A549 (cell line): ENCODE results near the gene EIF4G3. TPM values are rescaled to one million over a fixed set of nuclear protein-coding genes. Genes with fewer than 3 reads are reported as not detected.

Source experiments
- ATAC-seq, 2 experiments: fragments of 200-7000 bp in 1 of 2; fragments of >200 bp in 1 of 2; cut with Nextera tagmentation in 1 of 2; cut with Tn5 transposase in 1 of 2; 3 replicates each; pipeline versions ENCODE4 v1.8.0 to v1.9.1; 2018 to 2020; ENCODE audit warnings: mild to moderate bottlenecking in 1 of 2, moderate library complexity in 1 of 2
- CTCF ChIA-PET: fragments of 300-600 bp; sonication (Branson Sonifier 250); formaldehyde crosslinking; extraction: SDS; loops from one replicate; lab custom pipeline; 2021; ENCODE audit warnings: antibody characterized with exemption, inconsistent platforms; lab: Yijun Ruan, JAX
- POLR2A ChIA-PET: fragments of 350-600 bp; formaldehyde crosslinking; extraction: SDS; loops from one replicate; lab custom pipeline; 2021; ENCODE audit warnings: antibody characterized with exemption, inconsistent platforms; lab: Yijun Ruan, JAX
- DNase-seq, 2 experiments: peaks; one replicate each; pipeline versions ENCODE4 v3.0.0 to v3.0.0-alpha.2; 2011 to 2016; ENCODE audit warnings: low read depth in 1 of 2, low spot score in 1 of 2
- FAIRE-seq: peaks from 2 replicates; lab custom pipeline; 2011; peaks lifted over from hg19 to GRCh38; lab: Jason Lieb, UNC
- H3K27ac ChIP-seq, 2 experiments: fragments of >200 bp; sonication (Bioruptor Twin); formaldehyde crosslinking; 3 replicates each; pipeline ENCODE4 v1.5.1; 2016 to 2017
- H3K4me1 ChIP-seq: fragments of >200 bp; sonication (Bioruptor Twin); formaldehyde crosslinking; 3 replicates; pipeline ENCODE4 v1.6.1; 2016
- H3K4me2 ChIP-seq: fragments of >200 bp; sonication (Bioruptor Twin); formaldehyde crosslinking; 3 replicates; pipeline ENCODE4 v1.6.1; 2016
- H3K4me3 ChIP-seq: fragments of >200 bp; sonication (Bioruptor Twin); formaldehyde crosslinking; 3 replicates; pipeline ENCODE4 v1.5.1; 2016
- H3K9me3 ChIP-seq: fragments of >200 bp; sonication (Bioruptor Twin); formaldehyde crosslinking; 3 replicates; pipeline ENCODE4 v1.6.1; 2016
- CBX8 ChIP-seq: fragments of 200-600 bp; sonication (generic); IDR thresholded peaks from 2 replicates; pipeline ENCODE4 v1.6.1; 2016
- CHD2 ChIP-seq: fragments of 150-350 bp; IDR thresholded peaks from 2 replicates; pipeline ENCODE4 v1.6.1; 2014; ENCODE audit warnings: low read length; ENCODE audit not compliant: partially characterized antibody
- EHF ChIP-seq: fragments of 250-450 bp; sonication (Bioruptor Pico); IDR thresholded peaks from 2 replicates; pipeline ENCODE4 v1.5.0; 2020; ENCODE audit warnings: mild to moderate bottlenecking
- EHMT2 ChIP-seq: fragments of 200-600 bp; sonication (generic); IDR thresholded peaks from 2 replicates; pipeline ENCODE4 v1.6.1; 2016; ENCODE audit warnings: antibody characterized with exemption, low read depth, mild to moderate bottlenecking, moderate library complexity
- EP300 ChIP-seq, 2 experiments: fragments of >200 bp; sonication (Bioruptor Twin); formaldehyde crosslinking; IDR thresholded peaks; 2 replicates in 1 of 2; 3 replicates in 1 of 2; pipeline ENCODE4 v1.6.1; 2016 to 2017
- ESRRA ChIP-seq: fragments of 150-350 bp; IDR thresholded peaks from 2 replicates; pipeline ENCODE4 v1.6.1; 2014; ENCODE audit warnings: mild to moderate bottlenecking, low read length, borderline replicate concordance
- HDAC2 ChIP-seq: fragments of 200-600 bp; sonication (generic); IDR thresholded peaks from 2 replicates; pipeline ENCODE4 v1.6.1; 2016
- HOXA7 ChIP-seq: fragments of 250-450 bp; sonication (Bioruptor Pico); IDR thresholded peaks from 2 replicates; pipeline ENCODE4 v1.5.0; 2020; ENCODE audit warnings: mild to moderate bottlenecking, moderate library complexity
- JUN ChIP-seq, 2 experiments: fragments of >200 bp; sonication (Bioruptor Twin); formaldehyde crosslinking; IDR thresholded peaks; 2 replicates in 1 of 2; 3 replicates in 1 of 2; pipeline ENCODE4 v1.6.1; 2016 to 2017
- JUNB ChIP-seq: fragments of >200 bp; sonication (Bioruptor Twin); formaldehyde crosslinking; IDR thresholded peaks from 2 replicates; pipeline ENCODE4 v1.6.1; 2016
- MAFK ChIP-seq: fragments of 450-650 bp; IDR thresholded peaks from 2 replicates; pipeline ENCODE4 v1.6.1; 2014; ENCODE audit not compliant: partially characterized antibody
- MYC ChIP-seq: IDR thresholded peaks from 2 replicates; pipeline ENCODE4 v1.6.1; 2012; ENCODE audit warnings: mild to moderate bottlenecking, inconsistent platforms, low read length, improper control_type of control experiment, borderline replicate concordance
- NPAS2 ChIP-seq: fragments of 250-450 bp; sonication (Bioruptor Pico); IDR thresholded peaks from 2 replicates; pipeline ENCODE4 v1.8.0; 2022; ENCODE audit warnings: mild to moderate bottlenecking, moderate library complexity, borderline replicate concordance
- NR3C1 ChIP-seq: fragments of >200 bp; sonication (Bioruptor Twin); formaldehyde crosslinking; IDR thresholded peaks from 3 replicates; pipeline ENCODE4 v1.6.1; 2017
- PHF8 ChIP-seq: fragments of 200-600 bp; sonication (generic); IDR thresholded peaks from 2 replicates; pipeline ENCODE4 v1.6.1; 2016; ENCODE audit warnings: low read depth, mild to moderate bottlenecking, antibody characterized with exemption, moderate library complexity, borderline replicate concordance
- POLR2A ChIP-seq: IDR thresholded peaks from 2 replicates; pipeline ENCODE4 v1.6.1; 2012; ENCODE audit warnings: mild to moderate bottlenecking, low read length
- RCOR1 ChIP-seq: fragments of 150-350 bp; IDR thresholded peaks from 2 replicates; pipeline ENCODE4 v1.6.1; 2014; ENCODE audit warnings: antibody characterized with exemption, low read length, low read depth
- RFX5 ChIP-seq: fragments of 450-650 bp; IDR thresholded peaks from 2 replicates; pipeline ENCODE4 v1.7.1; 2014; ENCODE audit warnings: antibody characterized with exemption, mild to moderate bottlenecking, moderate library complexity
- RNF2 ChIP-seq: fragments of 200-600 bp; sonication (generic); IDR thresholded peaks from 2 replicates; pipeline ENCODE4 v1.6.1; 2016; ENCODE audit warnings: low read depth, mild to moderate bottlenecking, antibody characterized with exemption, moderate library complexity, borderline replicate concordance
- TFCP2L1 ChIP-seq: fragments of 250-450 bp; sonication (Bioruptor Pico); IDR thresholded peaks from 2 replicates; pipeline ENCODE4 v1.5.0; 2021; ENCODE audit warnings: mild to moderate bottlenecking
- TP53 ChIP-seq: fragments of 250-450 bp; sonication (Bioruptor Pico); IDR thresholded peaks from 2 replicates; pipeline ENCODE4 v1.5.0; 2021; ENCODE audit warnings: mild to moderate bottlenecking, moderate library complexity
- ZC3H11A ChIP-seq: fragments of 450-650 bp; IDR thresholded peaks from 2 replicates; pipeline ENCODE4 v1.6.1; 2014; ENCODE audit warnings: antibody characterized with exemption, mild to moderate bottlenecking
- ZFP36 ChIP-seq: fragments of 450-650 bp; IDR thresholded peaks from 2 replicates; pipeline ENCODE4 v1.6.1; 2014; ENCODE audit warnings: borderline replicate concordance; ENCODE audit not compliant: partially characterized antibody
- ZSCAN20 ChIP-seq: fragments of 250-450 bp; sonication (Bioruptor Pico); IDR thresholded peaks from 2 replicates; pipeline ENCODE4 v1.8.0; 2022; ENCODE audit warnings: mild to moderate bottlenecking, moderate library complexity
- WGBS: methylation state at CpG from one replicate; pipeline ENCODE4 v1.1.6; 2017; ENCODE audit errors: missing lambda C conversion rate; 5-methylcytosine and 5-hydroxymethylcytosine counted together
- polyA plus RNA-seq, 4 experiments: library from polyadenylated mRNA; depleted of rRNA in 3 of 4; stranded (reverse); fragments of >200 nt; fragmentation: RNase III in 1 of 4; extraction: RNeasy Plus Mini Kit Qiagen cat#74134 plus additional on column Dnase treatment in 1 of 4; gene quantifications; 2 replicates in 3 of 4; 3 replicates in 1 of 4; pipeline ENCODE4 v1.2.3, GENCODE V29; 2011 to 2017
- TF ChIP-seq, protein P1 (sequence below): fragments of >200 bp; sonication (Bioruptor Twin); formaldehyde crosslinking; IDR thresholded peaks from 3 replicates; pipeline ENCODE4 v1.5.1; 2016
- TF ChIP-seq, protein P2 (sequence below): fragments of 450-650 bp; IDR thresholded peaks from 2 replicates; pipeline ENCODE4 v1.6.1; 2014; ENCODE audit warnings: antibody characterized with exemption
- TF ChIP-seq, protein P3 (sequence below): fragments of 200-600 bp; sonication (generic); IDR thresholded peaks from 2 replicates; pipeline ENCODE4 v1.6.1; 2016; ENCODE audit warnings: antibody characterized with exemption, mild to moderate bottlenecking, moderate library complexity
- TF ChIP-seq, protein P4 (sequence below): fragments of 250-450 bp; sonication (Bioruptor Pico); IDR thresholded peaks from 2 replicates; pipeline ENCODE4 v1.5.0; 2020; ENCODE audit warnings: low read depth, mild to moderate bottlenecking, moderate library complexity

EIF4G3 gene
- polyA plus RNA-seq, 2 of the 4 experiments (the other 2 are of a cell fraction): 25.0 to 51.3 TPM

DNA sequence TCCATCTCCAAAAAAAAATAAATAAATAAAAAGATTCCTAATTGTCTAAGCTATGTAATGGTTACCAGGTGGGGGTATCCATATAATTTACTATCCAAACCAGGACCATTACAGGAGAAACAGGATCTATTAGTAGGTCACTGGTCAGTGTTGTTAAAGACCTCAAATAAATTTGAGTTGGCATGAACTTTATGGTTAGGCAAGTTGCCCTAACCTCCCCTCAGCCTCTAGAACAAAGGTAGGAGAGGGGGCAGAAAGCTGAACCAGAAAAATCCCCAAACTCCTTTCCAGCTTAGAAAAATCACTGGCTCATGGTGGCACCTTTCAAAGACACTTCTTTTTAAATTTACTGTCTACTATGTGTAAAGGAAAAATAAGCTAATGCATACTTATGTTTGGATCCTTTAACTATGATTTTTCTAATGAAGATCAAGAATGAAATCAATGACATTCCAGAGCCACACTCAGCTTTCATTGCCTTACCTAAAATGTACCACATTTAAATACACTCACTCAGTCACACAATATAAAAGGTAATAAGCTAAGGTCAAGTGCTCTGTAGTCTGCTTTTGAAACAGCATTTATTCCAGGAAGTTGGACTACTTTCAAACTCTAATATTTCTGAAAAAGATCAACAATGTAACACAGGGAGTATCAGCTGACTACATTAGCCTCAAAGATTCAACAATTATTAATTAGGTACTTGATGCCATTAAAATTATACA, 13.8 kb downstream of the EIF4G3 start:
- CTCF ChIA-PET: interaction anchor here (0.6 to 1.0 kb wide), 2 partner anchors 9 to 32 kb away, joined by 3 read pairs; no protein-coding TSS in a partner anchor

DNA sequence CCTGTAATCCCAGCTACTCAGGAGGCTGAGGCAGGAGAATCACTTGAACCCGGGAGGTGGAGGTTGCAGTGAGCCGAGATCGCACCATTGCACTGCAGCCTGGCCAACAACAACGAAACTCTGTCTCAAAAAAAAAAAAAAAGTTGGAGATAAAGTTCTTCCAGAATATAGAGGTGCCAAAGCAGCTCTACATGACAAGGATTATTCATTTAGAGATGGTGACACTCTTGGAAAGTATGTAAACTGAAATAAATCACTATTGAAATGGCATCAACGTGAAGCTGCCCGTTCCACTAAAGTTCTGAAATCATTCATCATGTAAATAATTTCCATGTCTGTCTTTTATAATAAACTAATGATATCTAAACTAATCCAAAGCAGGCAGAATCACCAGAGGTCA, 14.9 kb downstream of the EIF4G3 start:
- no peak for DNase-seq
- Histone ChIP-seq H3K4me1 (peaks cover 18% of the 10 kb centered on the region; the same call in 2 of the 3 replicates), H3K4me2 (no peak overlapping the region), H3K27ac (no peak overlapping the region), H3K9me3 (no peaks in the 10 kb centered on the region), H3K4me3 (no peak overlapping the region)
- POLR2A ChIA-PET: interaction anchor here (0.7 kb wide), 1 partner anchor 9 kb away, joined by 4 read pairs; no protein-coding TSS in a partner anchor
- no peak for ATAC-seq
- FAIRE-seq: no peak
- 78% methylated on average over 6 of the region's 6 CpGs for WGBS
- TF ChIP-seq POLR2A: no peak
- no peak for TF ChIP-seq NR3C1
- no peak for TF ChIP-seq RNF2
- no peak for TF ChIP-seq MYC
- no peak for TF ChIP-seq RCOR1
- no peak for TF ChIP-seq PHF8
- CTCF ChIA-PET: no interaction called here

More for the DNA sequence above, 13.8 kb downstream of the EIF4G3 start:
- POLR2A ChIA-PET: no interaction called here
- TF ChIP-seq ZFP36 (no peak), HDAC2 (no peak), NPAS2 (CRISPR knock-in tag) (no peak), CHD2 (no peak), ESRRA (no peak), EHMT2 (no peak), TFCP2L1 (no peak), JUN (IDR thresholded peaks at IDR 0.05) (no peak), ZC3H11A (no peak), CBX8 (no peak), NR3C1 (no peak), JUNB (no peak), RCOR1 (no peak), HOXA7 (CRISPR knock-in tag) (no peak), EP300 (IDR thresholded peaks at IDR 0.05) (no peak)
- TF ChIP-seq, protein P1, sequence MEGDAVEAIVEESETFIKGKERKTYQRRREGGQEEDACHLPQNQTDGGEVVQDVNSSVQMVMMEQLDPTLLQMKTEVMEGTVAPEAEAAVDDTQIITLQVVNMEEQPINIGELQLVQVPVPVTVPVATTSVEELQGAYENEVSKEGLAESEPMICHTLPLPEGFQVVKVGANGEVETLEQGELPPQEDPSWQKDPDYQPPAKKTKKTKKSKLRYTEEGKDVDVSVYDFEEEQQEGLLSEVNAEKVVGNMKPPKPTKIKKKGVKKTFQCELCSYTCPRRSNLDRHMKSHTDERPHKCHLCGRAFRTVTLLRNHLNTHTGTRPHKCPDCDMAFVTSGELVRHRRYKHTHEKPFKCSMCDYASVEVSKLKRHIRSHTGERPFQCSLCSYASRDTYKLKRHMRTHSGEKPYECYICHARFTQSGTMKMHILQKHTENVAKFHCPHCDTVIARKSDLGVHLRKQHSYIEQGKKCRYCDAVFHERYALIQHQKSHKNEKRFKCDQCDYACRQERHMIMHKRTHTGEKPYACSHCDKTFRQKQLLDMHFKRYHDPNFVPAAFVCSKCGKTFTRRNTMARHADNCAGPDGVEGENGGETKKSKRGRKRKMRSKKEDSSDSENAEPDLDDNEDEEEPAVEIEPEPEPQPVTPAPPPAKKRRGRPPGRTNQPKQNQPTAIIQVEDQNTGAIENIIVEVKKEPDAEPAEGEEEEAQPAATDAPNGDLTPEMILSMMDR: no peak
- TF ChIP-seq, protein P2, sequence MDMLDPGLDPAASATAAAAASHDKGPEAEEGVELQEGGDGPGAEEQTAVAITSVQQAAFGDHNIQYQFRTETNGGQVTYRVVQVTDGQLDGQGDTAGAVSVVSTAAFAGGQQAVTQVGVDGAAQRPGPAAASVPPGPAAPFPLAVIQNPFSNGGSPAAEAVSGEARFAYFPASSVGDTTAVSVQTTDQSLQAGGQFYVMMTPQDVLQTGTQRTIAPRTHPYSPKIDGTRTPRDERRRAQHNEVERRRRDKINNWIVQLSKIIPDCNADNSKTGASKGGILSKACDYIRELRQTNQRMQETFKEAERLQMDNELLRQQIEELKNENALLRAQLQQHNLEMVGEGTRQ: no peak
- Histone ChIP-seq H3K9me3 (no peaks in the 10 kb centered on the region), H3K4me1 (peaks cover 18% of the 10 kb centered on the region; the same call in 2 of the 3 replicates), H3K4me2 (0 out of 3 replicates have a peak overlapping the region, but pooled peaks have one; percentile 8), H3K27ac (no peak overlapping the region), H3K4me3 (no peak overlapping the region)
- DNase-seq (no peak), FAIRE-seq (no peak), ATAC-seq (no peak)

DNA sequence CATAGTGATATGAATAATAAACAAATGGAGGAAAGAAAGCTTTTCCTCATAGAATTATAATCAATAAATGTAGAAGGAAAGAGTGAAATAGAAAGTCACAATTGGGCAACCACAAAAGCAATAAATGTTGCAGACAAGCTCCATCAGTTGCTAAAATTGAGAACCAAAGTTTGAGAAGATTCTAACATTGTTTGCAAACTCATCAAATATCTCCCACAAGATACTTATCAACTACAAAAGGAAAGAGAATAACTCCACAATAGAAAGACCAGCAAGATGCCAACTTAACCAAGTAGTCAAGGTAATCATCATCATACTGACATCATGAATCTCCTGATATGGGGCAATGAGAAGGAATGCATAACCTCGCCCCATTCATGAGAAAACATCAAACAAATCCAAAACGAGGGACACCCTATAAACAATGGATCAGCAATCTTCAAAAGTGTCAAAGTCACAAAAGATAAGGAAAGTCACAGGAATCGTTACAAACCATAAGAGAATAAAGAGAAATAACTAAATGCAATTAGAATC, 16.4 kb downstream of the EIF4G3 start:
- CTCF ChIA-PET: interaction anchor here (1.6 kb wide), 1 partner anchor 20 kb away, joined by 3 read pairs; no protein-coding TSS in a partner anchor
- Histone ChIP-seq H3K4me3 (no peak overlapping the region), H3K27ac (no peak overlapping the region), H3K4me2 (no peak overlapping the region), H3K4me1 (peaks cover 22% of the 10 kb centered on the region; the same call in 2 of the 3 replicates), H3K9me3 (no peaks in the 10 kb centered on the region)
- WGBS: 67% methylated on average over 3 of the region's 3 CpGs
- POLR2A ChIA-PET: interaction anchor here (0.7 kb wide), 1 partner anchor 158 kb away, joined by 3 read pairs; no protein-coding TSS in a partner anchor
- FAIRE-seq (no peak), DNase-seq (peak in 1 of 2 experiments; percentile 36), ATAC-seq (no peak)
- no peak for TF ChIP-seq TP53 (CRISPR knock-in tag)
- TF ChIP-seq ZSCAN20 (CRISPR knock-in tag): no peak
- TF ChIP-seq PHF8: no peak
- TF ChIP-seq, protein P3, sequence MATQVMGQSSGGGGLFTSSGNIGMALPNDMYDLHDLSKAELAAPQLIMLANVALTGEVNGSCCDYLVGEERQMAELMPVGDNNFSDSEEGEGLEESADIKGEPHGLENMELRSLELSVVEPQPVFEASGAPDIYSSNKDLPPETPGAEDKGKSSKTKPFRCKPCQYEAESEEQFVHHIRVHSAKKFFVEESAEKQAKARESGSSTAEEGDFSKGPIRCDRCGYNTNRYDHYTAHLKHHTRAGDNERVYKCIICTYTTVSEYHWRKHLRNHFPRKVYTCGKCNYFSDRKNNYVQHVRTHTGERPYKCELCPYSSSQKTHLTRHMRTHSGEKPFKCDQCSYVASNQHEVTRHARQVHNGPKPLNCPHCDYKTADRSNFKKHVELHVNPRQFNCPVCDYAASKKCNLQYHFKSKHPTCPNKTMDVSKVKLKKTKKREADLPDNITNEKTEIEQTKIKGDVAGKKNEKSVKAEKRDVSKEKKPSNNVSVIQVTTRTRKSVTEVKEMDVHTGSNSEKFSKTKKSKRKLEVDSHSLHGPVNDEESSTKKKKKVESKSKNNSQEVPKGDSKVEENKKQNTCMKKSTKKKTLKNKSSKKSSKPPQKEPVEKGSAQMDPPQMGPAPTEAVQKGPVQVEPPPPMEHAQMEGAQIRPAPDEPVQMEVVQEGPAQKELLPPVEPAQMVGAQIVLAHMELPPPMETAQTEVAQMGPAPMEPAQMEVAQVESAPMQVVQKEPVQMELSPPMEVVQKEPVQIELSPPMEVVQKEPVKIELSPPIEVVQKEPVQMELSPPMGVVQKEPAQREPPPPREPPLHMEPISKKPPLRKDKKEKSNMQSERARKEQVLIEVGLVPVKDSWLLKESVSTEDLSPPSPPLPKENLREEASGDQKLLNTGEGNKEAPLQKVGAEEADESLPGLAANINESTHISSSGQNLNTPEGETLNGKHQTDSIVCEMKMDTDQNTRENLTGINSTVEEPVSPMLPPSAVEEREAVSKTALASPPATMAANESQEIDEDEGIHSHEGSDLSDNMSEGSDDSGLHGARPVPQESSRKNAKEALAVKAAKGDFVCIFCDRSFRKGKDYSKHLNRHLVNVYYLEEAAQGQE: no peak
- no peak for TF ChIP-seq EHF
- no peak for TF ChIP-seq MAFK
- TF ChIP-seq RFX5: no peak
- TF ChIP-seq, protein P4, sequence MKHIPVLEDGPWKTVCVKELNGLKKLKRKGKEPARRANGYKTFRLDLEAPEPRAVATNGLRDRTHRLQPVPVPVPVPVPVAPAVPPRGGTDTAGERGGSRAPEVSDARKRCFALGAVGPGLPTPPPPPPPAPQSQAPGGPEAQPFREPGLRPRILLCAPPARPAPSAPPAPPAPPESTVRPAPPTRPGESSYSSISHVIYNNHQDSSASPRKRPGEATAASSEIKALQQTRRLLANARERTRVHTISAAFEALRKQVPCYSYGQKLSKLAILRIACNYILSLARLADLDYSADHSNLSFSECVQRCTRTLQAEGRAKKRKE (CRISPR knock-in tag): no peak
